Amniotic epithelial cell (primary cell): ENCODE measurements around the gene EHD4.

ENCODE experiments used
- DNase-seq: peaks from one replicate; pipeline ENCODE4 v3.0.0-alpha.2; 2010; ENCODE audit warnings: low read depth

The EHD4 gene

GRCh38 chr15:41994772-41995475, 22.6 kb upstream of the EHD4 start:
- no peak for DNase-seq

GRCh38 chr15:41994171-41994650, 21.9 kb upstream of the EHD4 start:
- no peak for DNase-seq

- no peak for DNase-seq
Measured at GRCh38 chr15:41993472-41994170, 21.3 kb upstream of the EHD4 start.

- no peak for DNase-seq
Measured at GRCh38 chr15:41992803-41993190, 20.4 kb upstream of the EHD4 start.

GRCh38 chr15:41992151-41992802, 19.9 kb upstream of the EHD4 start:
- DNase-seq: no peak

GRCh38 chr15:41990691-41991090, 18.3 kb upstream of the EHD4 start:
- no peak for DNase-seq

GRCh38 chr15:41990243-41990605, 17.9 kb upstream of the EHD4 start:
- DNase-seq: no peak

- DNase-seq: peak; percentile 53
Measured at GRCh38 chr15:41989573-41990242, 17.4 kb upstream of the EHD4 start.

- DNase-seq: no peak
Measured at GRCh38 chr15:41988896-41989572, 16.7 kb upstream of the EHD4 start.

- DNase-seq: no peak
Measured at GRCh38 chr15:41987925-41988275, 15.5 kb upstream of the EHD4 start.

GRCh38 chr15:41987246-41987924, 15.0 kb upstream of the EHD4 start:
- DNase-seq: no peak

- no peak for DNase-seq
Measured at GRCh38 chr15:41985236-41986160, 13.1 kb upstream of the EHD4 start.

- no peak for DNase-seq
Measured at GRCh38 chr15:41984622-41985021, 12.3 kb upstream of the EHD4 start.

GRCh38 chr15:41983621-41984571, 11.5 kb upstream of the EHD4 start:
- no peak for DNase-seq

GRCh38 chr15:41983221-41983620, 10.9 kb upstream of the EHD4 start:
- DNase-seq: no peak

GRCh38 chr15:41982133-41982930, 10.0 kb upstream of the EHD4 start:
- no peak for DNase-seq

- DNase-seq: no peak
Measured at GRCh38 chr15:41981371-41982132, 9.2 kb upstream of the EHD4 start.
